ENCODE data around the gene BCKDHA.
"Not testable (repeated sequence)": the region's sequence is repeated elsewhere in the genome, so short reads cannot be mapped to it uniquely, and the experiment has no call there.

The BCKDHA gene

GRCh38 chr19:41403181-41403970 is 5.8 kb downstream of the BCKDHA start:
- no peak overlapping the region for H3K4me3 ChIP-seq (ENCODE audit: low read depth, low read length)
- TF ChIP-seq CTCF (IDR thresholded peaks at IDR 0.05; ENCODE audit: borderline replicate concordance, insufficient read depth, low read depth, low read length) = no peak

GRCh38 chr19:41405776-41406175 is 8.2 kb downstream of the BCKDHA start:
- no peak overlapping the region for H3K4me3 ChIP-seq (ENCODE audit: low read depth, low read length)
- no peak for TF ChIP-seq CTCF (IDR thresholded peaks at IDR 0.05; ENCODE audit: borderline replicate concordance, insufficient read depth, low read depth, low read length)

DNA sequence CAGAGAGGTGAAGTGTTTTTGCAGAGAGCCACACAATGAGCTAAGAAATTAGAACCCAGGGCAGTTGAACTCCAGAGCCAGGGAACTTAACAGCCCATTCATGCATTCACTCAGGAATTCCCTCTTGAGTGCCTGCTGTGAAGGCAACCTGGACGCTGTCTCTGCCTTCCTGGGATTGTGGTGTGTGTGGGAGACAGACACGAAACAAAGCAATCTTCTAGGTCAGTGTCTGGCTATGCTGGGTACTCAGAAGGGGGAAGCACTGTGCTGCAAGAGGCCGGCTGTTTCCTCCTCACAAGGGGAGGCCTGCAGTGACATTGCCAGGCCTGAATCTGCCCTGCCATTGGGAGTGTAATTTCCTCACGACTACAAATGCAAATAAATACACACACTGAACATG is 9.7 kb downstream of the BCKDHA start:
- H3K4me3 ChIP-seq (ENCODE audit: low read depth, low read length) = no peak overlapping the region
- TF ChIP-seq CTCF (IDR thresholded peaks at IDR 0.05; ENCODE audit: borderline replicate concordance, insufficient read depth, low read depth, low read length) = no peak

DNA sequence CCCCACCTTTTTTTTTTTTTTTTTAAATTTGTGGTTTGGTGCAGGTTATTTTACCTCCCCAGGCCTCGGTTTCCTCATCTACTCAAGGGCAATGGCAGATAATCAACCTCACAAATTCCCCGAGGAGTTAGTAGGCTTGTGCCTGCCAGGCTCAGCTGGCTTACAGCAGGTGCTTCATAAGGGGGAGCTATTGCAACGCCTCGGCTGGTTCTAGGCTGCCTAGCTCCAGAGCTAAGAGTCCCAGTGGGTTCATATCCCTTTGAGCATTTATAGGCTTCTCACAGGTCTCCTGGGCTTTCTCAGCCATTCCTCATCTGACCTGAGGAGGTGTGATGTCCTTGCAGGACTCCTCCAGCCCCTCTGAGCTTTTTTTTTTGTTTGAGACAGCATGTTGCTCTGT is 10.6 kb downstream of the BCKDHA start:
- no peak for TF ChIP-seq CTCF (IDR thresholded peaks at IDR 0.05; ENCODE audit: borderline replicate concordance, insufficient read depth, low read depth, low read length)
- no peak overlapping the region for H3K4me3 ChIP-seq (ENCODE audit: low read depth, low read length)

- H3K4me3 ChIP-seq (ENCODE audit: low read depth, low read length) = not testable (repeated sequence)
Measured at GRCh38 chr19:41408846-41409245, 11.2 kb downstream of the BCKDHA start.

- H3K4me3 ChIP-seq (ENCODE audit: low read depth, low read length) = no peak overlapping the region
Measured at GRCh38 chr19:41409288-41409687, 11.7 kb downstream of the BCKDHA start.

DNA sequence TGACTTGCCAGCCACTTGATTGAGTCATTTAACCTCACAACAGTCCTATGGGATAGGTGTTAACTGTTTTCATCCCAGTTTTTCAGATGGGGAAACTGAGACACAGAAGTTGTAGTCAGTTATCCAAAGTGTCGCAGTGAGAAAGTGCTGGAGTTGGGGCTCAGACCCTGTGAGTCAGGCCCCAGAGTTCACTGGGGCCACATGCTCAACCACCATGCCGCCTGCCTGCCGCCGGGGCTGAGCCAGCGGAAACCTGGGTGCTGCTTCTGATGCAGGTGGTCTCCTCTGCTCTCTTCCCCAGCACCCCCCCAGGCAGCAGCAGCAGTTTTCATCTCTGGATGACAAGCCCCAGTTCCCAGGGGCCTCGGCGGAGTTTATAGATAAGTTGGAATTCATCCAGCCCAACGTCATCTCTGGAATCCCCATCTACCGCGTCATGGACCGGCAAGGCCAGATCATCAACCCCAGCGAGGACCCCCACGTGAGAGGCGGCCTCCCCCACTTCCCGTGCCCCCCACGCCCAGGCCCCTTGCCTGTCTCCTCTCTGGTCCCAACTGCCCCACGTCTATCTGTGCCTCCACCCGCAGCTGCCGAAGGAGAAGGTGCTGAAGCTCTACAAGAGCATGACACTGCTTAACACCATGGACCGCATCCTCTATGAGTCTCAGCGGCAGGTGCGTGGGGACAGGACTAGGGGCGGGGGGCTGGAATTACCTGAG is 12.9 kb downstream of the BCKDHA start:
- H3K4me3 ChIP-seq (ENCODE audit: low read depth, low read length) = no peak overlapping the region
- TF ChIP-seq CTCF (IDR thresholded peaks at IDR 0.05; ENCODE audit: borderline replicate concordance, insufficient read depth, low read depth, low read length) = no peak

More at GRCh38 chr19:41409288-41409687, 11.7 kb downstream of the BCKDHA start:
- no peak for TF ChIP-seq CTCF (IDR thresholded peaks at IDR 0.05; ENCODE audit: borderline replicate concordance, insufficient read depth, low read depth, low read length)

Measured in GM12875 (cell line).